HG03045 (cell line): ENCODE results near the gene HMX1.

Source experiments
- ATAC-seq: cut with Tn5 transposase; IDR thresholded peaks from one replicate; pipeline ENCODE4 v1.9.1; 2021; ENCODE audit warnings: mild to moderate bottlenecking, moderate library complexity; ENCODE audit not compliant: unreplicated experiment

HMX1 gene

DNA sequence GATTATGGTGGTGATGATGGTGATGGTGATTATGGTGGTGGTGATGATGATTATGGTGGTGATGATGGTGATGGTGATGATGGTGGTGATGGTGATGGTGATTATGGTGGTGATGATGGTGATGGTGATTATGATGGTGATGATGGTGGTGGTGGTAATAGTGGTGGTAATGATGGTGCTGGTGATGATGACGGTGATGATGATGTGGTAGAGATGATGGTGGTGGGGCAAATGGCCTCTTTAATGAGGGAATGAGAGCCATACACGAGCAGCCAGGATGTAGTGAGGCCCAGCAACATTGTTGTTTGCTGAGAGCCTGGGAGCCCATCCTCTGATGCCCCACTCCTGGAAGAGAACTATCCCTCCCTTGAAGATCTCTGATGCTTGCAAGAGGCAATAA, 29.0 kb downstream of the HMX1 start:
- no peak for ATAC-seq

DNA sequence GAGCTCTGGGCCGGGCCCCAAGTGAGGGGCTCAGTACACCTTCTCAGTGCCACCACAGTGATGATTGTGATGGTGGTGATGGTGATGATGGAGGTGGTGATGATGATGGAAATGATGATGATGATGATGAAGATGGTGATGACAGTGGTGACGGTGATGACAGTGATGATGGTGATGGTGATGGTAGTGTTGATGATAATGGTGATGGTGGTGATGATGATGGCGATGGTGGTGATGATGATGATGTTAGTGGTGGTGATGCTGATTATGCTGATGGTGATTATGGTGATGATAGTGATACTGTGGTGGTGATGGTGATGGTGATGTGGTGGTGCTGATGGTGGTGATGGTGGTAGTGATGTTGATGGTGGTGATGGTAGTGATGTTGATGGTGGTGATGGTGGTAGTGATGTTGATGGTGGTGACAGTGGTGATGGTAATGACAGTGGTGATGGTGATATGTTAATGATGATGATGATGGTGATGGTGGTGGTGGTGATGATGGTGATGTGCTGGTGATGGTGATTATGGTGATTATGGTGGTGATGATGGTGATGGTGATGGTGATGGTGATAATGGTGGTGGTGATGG, 29.9 kb downstream of the HMX1 start:
- ATAC-seq, result no peak

DNA sequence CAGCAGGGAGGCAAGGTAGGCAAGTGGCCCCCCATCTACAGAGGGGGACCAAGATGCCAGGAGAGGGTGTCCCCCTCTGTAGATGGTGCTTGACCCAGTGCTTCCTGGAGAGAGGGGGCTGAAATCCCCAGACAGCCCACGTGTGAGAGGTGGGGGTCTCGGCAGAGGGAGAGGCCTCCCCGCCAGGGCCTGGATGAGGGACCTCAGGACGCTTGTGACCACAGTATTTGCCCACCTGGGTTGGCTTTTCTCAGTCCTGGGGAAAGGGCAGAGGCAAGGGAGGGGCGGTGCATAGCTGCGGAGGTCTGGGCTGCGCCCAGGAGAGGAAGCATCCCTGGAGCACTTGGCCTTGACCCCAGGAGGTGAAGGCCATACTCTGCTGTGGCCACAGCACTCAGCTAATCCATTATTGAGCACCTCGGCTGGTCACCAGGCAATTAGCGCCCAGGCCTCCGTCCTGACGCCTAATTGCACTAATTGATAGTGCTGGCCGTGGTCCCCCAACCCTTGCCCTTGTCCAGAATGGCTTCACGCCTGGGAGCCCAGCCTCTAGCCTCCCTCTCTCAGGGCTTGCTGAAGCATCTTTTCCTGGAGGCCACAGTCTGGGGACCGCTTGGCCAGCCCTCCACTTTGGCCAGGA, 30.7 kb downstream of the HMX1 start:
- no peak for ATAC-seq

DNA sequence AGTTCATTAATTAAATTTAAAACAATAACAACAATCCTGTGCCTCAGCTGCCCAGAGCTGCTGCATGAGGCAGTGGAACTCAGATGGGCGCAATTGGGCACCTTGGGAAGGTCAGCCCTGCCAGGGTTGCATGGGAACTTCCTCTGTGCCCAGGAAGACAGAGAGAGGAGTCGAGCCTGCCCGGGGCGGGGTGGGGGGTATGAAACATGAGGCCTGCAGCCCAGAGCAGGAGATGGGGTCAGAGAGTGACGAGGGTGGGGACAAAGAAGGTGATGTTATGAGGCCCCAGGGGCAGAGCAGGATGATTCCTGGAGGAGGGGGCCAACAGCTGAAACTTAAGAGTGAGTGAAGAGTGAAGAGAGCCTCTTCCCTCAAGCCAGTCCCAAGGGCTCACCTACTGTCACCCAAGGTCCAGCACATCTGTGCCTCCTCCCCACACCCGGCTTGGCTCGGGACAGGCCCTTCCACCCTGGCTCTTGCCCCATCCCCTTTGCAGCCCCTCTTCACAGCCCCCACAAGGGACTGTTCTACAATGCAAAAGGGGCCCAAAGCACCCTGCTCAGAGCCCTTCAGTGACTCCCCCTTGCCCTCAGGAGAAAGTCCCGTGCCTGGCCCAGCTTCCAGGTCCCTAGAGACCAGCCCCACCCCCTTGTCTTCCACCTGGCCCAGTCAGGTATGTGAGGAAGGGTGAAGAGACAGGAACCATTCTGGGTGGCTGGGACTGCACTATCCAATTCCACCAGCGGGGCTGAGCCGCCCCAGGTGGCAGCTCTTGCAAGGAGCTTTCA, 31.4 kb downstream of the HMX1 start:
- ATAC-seq, result no peak

DNA sequence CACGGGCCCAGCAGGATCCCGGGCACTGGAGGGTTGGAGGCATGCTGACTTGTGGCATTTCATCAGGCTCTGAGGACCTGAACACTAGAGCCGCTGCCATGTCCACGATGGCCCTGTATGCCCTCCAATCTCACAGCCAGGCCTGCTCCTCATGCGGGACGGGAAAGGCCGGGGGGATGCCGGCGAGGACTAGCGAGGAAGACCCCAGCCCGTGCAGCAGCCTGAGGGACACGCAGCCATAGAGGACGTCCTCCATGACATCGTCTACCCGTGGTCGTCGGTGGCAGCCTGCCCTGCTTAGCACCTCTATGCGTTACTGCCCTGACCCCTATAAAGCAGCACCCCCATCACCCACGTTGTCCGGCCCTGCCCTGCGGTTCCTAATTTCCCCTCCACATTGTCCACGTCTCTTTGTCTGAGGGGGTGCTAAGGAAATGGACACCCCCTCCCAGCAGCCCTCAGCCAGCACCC, 32.6 kb downstream of the HMX1 start:
- ATAC-seq, result no peak

DNA sequence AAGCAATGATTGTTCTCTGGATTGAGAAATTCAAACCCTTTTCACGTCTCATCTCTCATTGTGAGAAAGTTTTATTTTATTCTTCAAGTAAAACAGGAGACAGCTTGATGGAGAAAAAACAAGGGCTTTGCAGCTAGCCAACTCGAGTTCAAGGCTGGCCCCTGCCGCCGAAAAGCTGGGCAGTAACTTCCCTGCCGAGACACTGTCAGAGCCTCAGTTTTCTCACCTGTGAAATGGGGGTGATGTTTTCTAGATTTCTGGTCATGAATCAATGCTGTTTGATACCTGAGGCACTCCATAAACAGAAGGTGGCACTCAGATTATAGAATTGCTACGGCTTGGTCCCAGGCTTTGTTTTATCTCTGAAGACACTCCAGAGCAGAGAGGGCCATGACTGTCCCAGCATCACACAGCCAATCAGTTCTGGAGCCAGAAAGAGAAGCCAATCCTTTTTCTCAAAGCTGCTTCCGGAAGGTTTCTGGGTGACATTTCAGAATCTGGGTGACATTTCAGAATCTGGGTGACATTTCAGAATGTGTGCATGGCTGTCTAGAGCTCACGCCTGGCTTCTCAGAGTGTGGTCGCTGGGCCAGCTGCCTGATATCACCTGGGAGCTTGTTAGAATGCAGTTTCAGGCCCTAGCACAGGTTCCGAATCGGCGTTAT, 33.2 kb downstream of the HMX1 start:
- ATAC-seq, result no peak

DNA sequence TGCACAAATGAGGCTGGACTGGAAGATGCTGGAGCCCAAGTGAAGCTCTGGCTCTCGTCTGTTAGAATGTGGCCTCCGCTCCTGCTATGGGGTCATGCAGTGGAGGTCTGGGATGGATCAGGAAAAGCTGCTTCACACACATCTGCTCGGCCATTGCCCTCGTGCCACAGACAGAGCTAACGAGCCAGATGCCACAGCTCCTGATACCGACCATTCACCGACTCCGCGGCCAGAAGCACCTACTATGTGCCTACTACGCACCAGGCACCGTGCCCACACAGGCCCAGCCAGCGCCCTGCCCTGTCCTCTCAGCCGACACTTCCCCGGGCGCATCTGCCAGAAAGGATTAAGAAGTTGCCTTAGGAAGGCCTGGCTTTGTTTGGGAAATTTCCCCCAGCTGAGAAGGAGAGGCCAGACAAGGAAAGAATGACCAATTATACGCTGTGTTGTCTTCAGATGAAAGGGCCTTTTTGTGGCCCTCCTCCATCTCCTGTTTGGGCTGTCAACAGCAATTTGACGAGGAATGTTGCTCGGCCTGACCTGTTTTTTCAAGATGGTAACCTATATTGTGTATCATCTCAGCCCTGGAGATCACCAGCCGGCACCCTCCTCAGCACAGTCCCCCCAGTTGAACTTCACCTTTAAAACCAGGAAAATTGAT, 34.3 kb downstream of the HMX1 start:
- no peak for ATAC-seq

DNA sequence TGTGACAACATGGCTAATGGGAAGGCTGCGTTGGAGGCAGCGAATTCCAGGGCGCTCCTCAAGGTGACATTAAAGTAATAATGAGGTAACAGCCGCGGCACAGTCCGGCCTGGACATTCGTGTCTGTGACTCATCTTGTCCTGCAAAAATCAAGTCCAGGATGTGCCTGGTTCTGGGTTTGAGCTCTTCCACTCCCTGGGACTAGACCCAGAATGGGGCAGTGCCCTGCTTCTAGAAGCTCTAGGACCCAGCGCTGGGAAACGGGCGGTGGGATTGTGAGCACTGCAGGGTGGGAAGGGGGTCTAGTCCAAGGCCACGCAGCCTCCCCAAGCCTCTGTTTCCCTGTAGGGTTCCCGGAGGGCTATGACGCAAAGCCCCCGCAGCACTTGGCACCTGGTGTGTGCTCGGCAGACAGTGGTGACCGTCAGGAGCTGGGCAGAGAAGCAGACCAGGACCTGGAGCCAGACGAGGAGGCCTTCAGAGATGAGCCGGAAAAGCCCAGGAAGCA, 34.9 kb downstream of the HMX1 start:
- ATAC-seq, result no peak

DNA sequence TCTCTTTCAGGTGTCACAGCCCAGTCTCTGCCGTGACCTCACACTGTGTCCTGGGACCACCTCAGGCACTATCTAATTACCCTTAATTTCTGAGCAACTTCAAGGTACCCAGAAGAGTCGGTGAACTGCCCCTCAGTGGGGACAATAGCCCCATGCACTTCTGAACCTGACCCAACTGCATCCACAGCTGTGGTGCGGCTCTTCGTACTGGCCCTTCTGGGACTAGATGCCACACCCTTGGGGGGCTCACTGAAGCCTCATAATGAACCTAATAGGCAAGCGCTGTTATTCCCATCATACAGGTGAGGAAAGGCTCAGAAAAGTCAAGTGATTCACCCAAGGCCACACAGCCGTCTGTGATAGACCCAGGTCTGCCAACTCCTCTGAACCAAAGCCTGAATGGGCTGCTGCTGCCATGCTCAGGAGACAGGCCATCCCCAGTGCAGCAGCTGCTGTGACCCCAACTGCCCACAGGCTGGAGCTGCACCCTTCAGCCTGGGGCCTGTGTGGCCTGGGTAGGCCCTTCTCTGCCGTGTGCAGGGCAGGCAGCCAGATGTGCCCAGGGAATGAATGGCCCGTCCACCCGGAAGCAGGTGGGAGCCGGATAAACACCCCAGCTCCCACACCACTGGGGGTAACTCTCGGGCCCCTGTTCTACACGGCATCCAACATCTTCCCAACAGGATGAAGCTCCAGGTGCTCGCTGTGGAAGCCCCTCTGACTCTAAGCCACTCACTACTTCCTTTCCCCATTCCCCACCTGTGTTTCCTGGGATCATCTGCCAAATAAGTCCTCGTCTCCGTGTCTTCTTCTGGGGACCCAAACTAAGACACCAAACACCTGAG, 35.9 kb downstream of the HMX1 start:
- ATAC-seq, result no peak

DNA sequence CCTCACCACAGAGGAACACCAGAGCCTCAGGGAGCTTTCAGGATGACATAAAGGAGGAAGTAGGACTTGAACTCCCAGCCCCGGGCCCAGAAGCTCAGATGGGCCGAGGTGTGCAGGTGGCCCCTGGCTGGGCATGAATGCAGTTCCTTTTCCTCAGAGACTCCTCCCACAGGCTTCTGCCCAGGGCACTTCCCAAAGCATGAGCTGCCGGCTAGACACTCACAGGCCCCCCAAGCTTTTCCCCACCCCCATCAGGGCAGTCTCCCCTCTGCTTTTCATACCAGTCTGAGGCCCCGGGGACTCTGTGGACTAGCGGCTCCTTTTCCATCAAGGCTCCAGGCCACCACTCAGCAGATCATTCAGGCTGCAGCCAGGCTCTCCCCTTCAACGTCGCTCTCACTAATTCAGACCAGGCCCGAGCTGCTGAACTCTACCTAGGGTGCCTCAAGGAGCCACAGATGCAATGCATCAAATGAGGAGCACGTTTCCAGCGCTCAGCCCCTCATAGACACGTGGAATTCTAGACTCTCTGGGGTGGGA, 36.9 kb downstream of the HMX1 start:
- ATAC-seq, result no peak

DNA sequence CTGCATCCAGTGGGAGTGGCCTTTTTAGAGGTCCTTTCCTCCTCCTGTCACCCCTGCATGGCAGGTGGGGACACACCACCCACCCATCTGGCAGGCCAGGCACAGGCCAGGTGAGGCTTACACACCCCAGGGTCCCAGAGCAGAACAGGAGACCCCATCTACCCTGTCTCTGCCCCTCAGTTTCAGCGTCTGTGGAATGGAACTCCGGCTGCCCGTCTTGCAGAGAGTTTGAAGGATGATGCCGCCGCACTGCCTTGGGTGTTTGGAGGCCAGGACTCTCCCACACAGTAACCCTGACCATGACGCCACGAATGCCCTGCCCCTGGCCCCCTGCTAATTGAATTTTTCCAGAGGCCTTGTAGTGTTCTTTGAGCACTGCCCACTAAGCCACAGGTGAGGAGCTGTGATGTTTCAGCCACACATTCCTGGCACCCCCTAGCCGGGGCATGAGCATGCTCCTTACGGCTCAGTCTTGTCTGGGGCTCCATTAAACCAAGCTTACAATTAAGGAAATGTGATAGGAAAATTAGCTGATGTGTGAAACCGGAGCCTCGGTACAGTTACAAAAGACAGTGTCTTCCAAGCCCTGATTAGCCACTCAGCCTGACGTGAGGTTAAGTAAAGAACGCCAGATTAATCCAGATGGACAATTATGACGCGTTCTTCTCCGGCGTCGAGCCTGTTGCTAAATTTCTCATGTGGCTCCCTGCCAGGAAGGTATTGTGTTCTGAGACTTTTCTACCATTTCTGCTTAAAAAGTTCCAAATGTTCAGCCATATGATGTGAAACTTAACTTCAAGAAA, 39.3 kb downstream of the HMX1 start:
- ATAC-seq, result no peak

DNA sequence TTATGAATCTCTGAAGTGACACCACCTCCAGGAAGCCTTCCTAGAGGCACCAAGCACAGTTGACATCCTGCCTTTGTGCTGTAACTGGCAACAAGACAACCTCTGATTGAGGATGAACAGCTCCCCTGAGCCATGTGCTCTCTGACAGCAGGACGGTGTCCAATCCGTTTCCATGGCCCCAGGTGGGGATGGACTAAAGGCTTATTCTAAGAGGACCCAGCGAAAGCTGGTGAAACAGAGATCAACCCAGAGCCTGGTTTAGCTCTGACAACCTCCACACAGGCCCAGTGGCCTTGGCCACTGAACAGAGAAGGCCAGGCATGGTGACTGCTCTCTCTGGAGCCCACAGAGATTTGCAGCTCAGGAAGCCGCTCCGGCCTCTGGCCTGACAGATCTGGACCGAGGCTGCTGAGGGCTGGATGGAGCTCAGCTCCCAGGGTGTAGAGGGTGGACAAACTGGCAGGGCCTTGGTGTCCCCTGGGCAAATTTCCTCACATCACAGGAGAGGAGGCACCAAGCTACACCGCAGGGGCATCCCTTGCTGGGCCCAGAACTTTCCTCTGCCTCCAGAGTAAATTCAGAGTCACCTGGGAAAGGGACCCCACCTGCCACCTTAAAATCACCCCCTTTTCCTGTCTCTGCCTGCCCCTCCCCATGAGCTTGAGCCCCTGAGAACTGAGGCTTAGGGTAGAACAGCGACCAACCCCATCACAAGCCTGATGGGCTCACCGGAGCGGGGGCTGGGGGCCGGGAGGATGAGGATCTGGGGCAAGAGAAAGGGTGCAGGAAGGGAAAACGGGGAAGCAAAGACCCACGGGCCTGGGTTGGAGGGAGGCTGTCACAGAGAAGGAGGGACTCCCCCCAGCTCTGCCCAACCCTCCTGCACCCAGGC, 40.2 kb downstream of the HMX1 start:
- no peak for ATAC-seq

DNA sequence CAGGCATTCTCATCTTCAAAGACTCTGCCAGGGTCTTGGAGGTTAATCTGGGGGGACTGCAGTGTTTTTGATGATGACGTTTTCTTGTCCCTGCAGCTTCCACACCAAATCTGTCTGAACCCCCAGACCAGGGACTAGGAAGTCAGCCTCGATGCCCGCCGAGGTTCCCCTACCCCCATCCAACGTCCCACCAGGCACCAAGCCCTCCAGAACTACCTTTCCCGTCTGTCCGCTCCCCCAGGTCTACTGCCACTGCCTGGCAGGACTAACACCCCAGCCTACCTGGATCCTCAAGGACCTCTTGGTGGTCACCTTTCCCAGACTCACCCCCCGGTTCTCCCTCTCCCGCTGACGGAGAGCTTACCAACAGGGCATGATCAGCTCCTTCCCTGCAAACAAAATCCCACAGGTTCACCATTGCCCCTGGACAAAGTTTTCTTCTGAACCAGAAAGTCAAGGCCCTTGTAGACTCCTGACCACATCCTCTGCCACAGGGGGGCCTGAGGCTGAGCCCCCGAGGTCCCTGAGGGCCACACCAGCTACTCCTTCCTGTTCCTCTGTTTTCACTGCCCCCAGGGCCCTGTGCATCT, 40.9 kb downstream of the HMX1 start:
- ATAC-seq, result no peak

DNA sequence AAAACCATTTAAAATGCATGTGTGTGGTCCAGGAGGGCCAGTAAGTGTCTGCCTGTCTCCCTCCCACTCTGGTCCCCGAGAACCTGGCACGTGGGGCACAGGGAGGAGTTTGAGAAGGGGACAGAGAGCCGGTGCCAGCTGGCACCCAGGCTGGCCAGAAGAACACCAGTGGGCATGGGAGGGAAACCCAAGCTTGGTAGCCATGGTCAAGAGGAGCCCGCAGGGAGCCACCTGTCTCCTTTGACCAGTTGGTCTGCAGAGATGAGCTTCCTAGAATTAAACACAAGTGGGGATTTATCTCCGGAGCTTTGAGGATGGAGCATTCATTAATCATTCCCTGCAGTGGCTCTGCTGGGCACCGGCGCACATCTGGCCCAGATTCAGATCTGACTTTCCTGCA, 41.6 kb downstream of the HMX1 start:
- ATAC-seq, result no peak

DNA sequence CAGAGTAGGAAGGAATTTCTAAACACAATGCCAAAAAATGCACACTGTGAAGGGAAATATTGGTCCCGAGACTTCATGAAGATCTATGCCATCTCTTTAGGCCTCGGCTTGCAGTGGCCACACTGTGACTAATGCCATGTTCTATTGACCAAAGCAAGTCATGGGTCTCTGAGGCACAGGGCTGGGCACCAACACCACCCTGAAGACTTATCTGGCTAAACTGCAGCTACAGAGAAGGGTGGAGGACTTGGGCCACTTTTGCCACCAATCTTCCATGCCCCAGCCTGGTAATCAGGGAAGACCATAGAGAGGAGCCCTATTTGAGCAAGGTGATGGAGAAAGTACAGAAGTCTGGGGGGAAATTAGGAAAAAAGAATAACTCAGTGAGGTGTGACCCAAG, 42.1 kb downstream of the HMX1 start:
- no peak for ATAC-seq

DNA sequence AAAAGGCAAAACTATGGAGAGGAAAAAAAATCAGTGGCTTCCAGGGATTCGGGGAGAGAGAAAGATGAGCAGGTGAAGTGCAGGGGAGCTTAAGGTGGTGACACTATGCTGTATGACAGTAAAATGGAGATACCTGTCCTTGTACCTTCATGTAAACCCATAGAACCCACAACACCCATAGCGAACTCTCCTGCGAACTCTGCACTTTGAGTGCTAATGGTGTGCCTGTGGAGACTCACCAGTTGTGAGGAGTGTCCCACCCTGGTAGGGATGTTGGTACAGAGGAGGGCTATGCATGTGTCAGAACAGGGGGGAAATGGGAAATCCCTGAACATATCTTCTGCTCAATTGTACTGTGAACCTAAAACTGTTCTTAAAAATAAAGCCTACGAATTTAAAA, 42.8 kb downstream of the HMX1 start:
- ATAC-seq, result no peak

DNA sequence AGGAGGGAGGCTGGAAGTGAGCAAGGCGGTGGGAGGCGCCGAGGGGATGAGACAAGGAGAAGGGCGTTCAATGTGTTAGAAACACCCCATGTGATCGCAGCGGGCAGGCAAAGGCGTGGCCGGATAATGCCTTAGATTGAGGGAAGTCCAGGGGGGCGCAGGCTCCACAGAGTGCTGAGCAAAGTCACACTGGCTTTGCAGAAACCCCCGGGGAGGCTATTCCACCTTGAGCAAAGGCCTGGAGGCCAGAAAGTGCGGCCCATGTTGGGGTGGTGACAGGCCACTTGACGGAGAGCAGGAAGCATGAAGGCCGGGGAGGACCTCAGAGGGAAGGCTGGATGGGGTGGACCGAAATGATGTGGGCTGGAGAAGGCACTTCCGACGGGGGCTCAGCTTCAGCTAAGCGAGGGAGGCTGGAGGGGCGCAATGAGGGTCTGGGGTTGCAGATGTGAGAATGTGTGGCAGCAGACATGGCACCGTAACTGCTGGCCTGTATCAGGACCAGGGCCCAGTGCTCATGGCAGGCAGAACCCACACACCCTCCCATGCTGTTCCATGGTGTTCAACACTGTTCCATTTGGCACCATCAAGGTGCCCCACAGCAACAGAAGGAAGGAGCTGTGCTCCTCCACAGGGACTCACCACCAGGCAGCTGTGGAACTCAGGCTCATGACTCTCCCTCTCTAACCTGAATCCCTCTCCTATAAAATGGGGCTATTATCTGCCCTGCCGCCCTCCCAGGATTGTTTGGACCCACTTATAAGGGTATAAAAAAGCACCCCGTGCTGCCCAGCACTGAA, 50.3 kb downstream of the HMX1 start:
- ATAC-seq, result no peak
